Neural cell (in vitro differentiated cells): ENCODE results near the gene DHRS1. TPM values are rescaled to one million over a fixed set of nuclear protein-coding genes. Genes with fewer than 3 reads are reported as not detected.

Experiments
- H2AFZ ChIP-seq: fragments of 200-600, 300-800 bp; sonication (generic), shearing (Covaris generic); 2 replicates; pipeline ENCODE4 v1.6.0; 2014; ENCODE audit warnings: low read depth, mild to moderate bottlenecking, antibody characterized with exemption, low read length, moderate library complexity
- H3F3A ChIP-seq: fragments of 200-600 bp; shearing (Covaris generic); 2 replicates; pipeline ENCODE4 v1.6.1; 2016; ENCODE audit warnings: mild to moderate bottlenecking, moderate library complexity, mixed read lengths, antibody characterized with exemption, low read length; ENCODE audit not compliant: insufficient read depth, poor library complexity, severe bottlenecking
- H3K27ac ChIP-seq: fragments of 200-600, 300-800 bp; sonication (generic), shearing (Covaris generic); 2 replicates; pipeline ENCODE4 v1.5.1; 2014; ENCODE audit warnings: mild to moderate bottlenecking, low read length, moderate library complexity
- H3K27me3 ChIP-seq: fragments of 300-800, 200-600 bp; sonication (generic), shearing (Covaris generic); 2 replicates; pipeline ENCODE4 v1.6.0; 2014; ENCODE audit warnings: mild to moderate bottlenecking, low read depth, low read length, moderate library complexity; ENCODE audit not compliant: insufficient read depth
- H3K36me3 ChIP-seq: fragments of 300-800, 200-600 bp; sonication (generic), shearing (Covaris generic); 2 replicates; pipeline ENCODE4 v1.5.1; 2014; ENCODE audit warnings: mild to moderate bottlenecking, antibody characterized with exemption, low read length, moderate library complexity; ENCODE audit not compliant: insufficient read depth
- H3K4me2 ChIP-seq: fragments of 300-800, 200-600 bp; sonication (generic), shearing (Covaris generic); 2 replicates; pipeline ENCODE4 v1.6.0; 2014; ENCODE audit warnings: mild to moderate bottlenecking, low read length
- H3K4me3 ChIP-seq: fragments of 300-800, 200-600 bp; sonication (generic), shearing (Covaris generic); 2 replicates; pipeline ENCODE4 v1.5.1; 2014; ENCODE audit warnings: mild to moderate bottlenecking, low read length, moderate library complexity
- H3K79me2 ChIP-seq: fragments of 200-600 bp; shearing (Covaris generic); replicated peaks from 2 replicates; pipeline ENCODE4 v1.6.0; 2014; ENCODE audit warnings: mild to moderate bottlenecking, low read length, moderate library complexity; ENCODE audit not compliant: insufficient read depth
- H3K9ac ChIP-seq: fragments of 300-800, 200-600 bp; sonication (generic), shearing (Covaris generic); 2 replicates; pipeline ENCODE4 v1.6.1; 2016; ENCODE audit warnings: mild to moderate bottlenecking, low read length, mixed read lengths
- H3K9me2 ChIP-seq: fragments of 200-600 bp; shearing (Covaris generic); 2 replicates; pipeline ENCODE4 v1.6.1; 2016; ENCODE audit warnings: mild to moderate bottlenecking, low read length, mixed read lengths; ENCODE audit not compliant: insufficient read depth
- H3K9me3 ChIP-seq: fragments of 200-600, 300-800 bp; sonication (generic), shearing (Covaris generic); 2 replicates; pipeline ENCODE4 v1.6.1; 2016; ENCODE audit warnings: mild to moderate bottlenecking, mixed run types, low read length, moderate library complexity, mixed read lengths
- H4K20me1 ChIP-seq: fragments of 200-600 bp; shearing (Covaris generic); 2 replicates; pipeline ENCODE4 v1.6.1; 2016; ENCODE audit warnings: mild to moderate bottlenecking, mixed run types; ENCODE audit not compliant: insufficient read depth
- CTCF ChIP-seq: fragments of 450-650 bp; IDR thresholded peaks from 2 replicates; pipeline ENCODE4 v1.5.1; 2014; ENCODE audit warnings: antibody characterized with exemption, mild to moderate bottlenecking, moderate library complexity; ENCODE audit not compliant: poor library complexity, severe bottlenecking
- EP300 ChIP-seq: fragments of 450-650 bp; conservative IDR thresholded peaks from 2 replicates; pipeline ENCODE4 v1.6.1; 2014; ENCODE audit warnings: antibody characterized with exemption, mild to moderate bottlenecking, moderate library complexity; ENCODE audit not compliant: poor library complexity, severe bottlenecking
- EZH2 ChIP-seq: fragments of 200-600, 300-800 bp; shearing (Covaris generic), sonication (generic); IDR thresholded peaks from 2 replicates; pipeline ENCODE4 v1.6.1; 2014; ENCODE audit warnings: antibody characterized with exemption, low read length, borderline replicate concordance, mild to moderate bottlenecking; ENCODE audit not compliant: insufficient read depth, poor library complexity, severe bottlenecking
- MXI1 ChIP-seq: fragments of 450-650 bp; conservative IDR thresholded peaks from 2 replicates; pipeline ENCODE4 v1.6.1; 2014; ENCODE audit warnings: antibody characterized with exemption, mild to moderate bottlenecking; ENCODE audit not compliant: poor library complexity, severe bottlenecking
- POLR2AphosphoS5 ChIP-seq: IDR thresholded peaks from 2 replicates; pipeline ENCODE4 v1.6.1; 2012
- REST ChIP-seq: IDR thresholded peaks from 2 replicates; pipeline ENCODE4 v1.6.1; 2012; ENCODE audit warnings: borderline replicate concordance
- SMC3 ChIP-seq: fragments of 450-650 bp; conservative IDR thresholded peaks from 2 replicates; pipeline ENCODE4 v1.6.1; 2014; ENCODE audit warnings: antibody characterized with exemption, mild to moderate bottlenecking, moderate library complexity; ENCODE audit not compliant: poor library complexity
- TAF1 ChIP-seq: IDR thresholded peaks from 2 replicates; pipeline ENCODE4 v1.6.1; 2012; ENCODE audit warnings: low read depth
- polyA plus RNA-seq: library from polyadenylated mRNA; depleted of rRNA; stranded (reverse); fragments of >200 nt; gene quantifications from 2 replicates; pipeline ENCODE4 v1.2.3, GENCODE V29; 2014

DHRS1 gene
- polyA plus RNA-seq, 1 donor from 2014 or later = 6.9 TPM

GRCh38 chr14:24329736-24330135, 30.2 kb upstream of the DHRS1 start:
- Histone ChIP-seq H2AFZ (no peak overlapping the region), H3K36me3 (no peaks in the 10 kb centered on the region), H3K4me2 (no peak overlapping the region), H3K27ac (no peak overlapping the region), H3K27me3 (peaks cover 44% of the 10 kb centered on the region), H4K20me1 (no peaks in the 10 kb centered on the region), H3K9ac (no peak overlapping the region), H3F3A (no peaks in the 10 kb centered on the region), H3K4me3 (no peak overlapping the region), H3K9me2 (no peaks in the 10 kb centered on the region), H3K79me2 (no peaks in the 10 kb centered on the region), H3K9me3 (no peaks in the 10 kb centered on the region)
- TF ChIP-seq REST (no peak), SMC3 (no peak), TAF1 (no peak), EZH2 (no peak), EP300 (no peak)

- Histone ChIP-seq H4K20me1 (no peaks in the 10 kb centered on the region), H3K9me3 (no peaks in the 10 kb centered on the region), H3K9me2 (no peaks in the 10 kb centered on the region), H3K27ac (no peak overlapping the region), H3K27me3 (peaks cover 38% of the 10 kb centered on the region), H3K9ac (no peak overlapping the region), H3K79me2 (no peaks in the 10 kb centered on the region), H3K4me2 (no peak overlapping the region), H3K4me3 (no peak overlapping the region), H3F3A (no peaks in the 10 kb centered on the region), H2AFZ (no peak overlapping the region), H3K36me3 (no peaks in the 10 kb centered on the region)
- TF ChIP-seq POLR2AphosphoS5 (no peak), EZH2 (no peak), TAF1 (no peak), CTCF (no peak), REST (no peak), EP300 (no peak), MXI1 (no peak)
Measured at GRCh38 chr14:24329073-24329663, 29.6 kb upstream of the DHRS1 start.
